Measurements from ENCODE around the gene RSAD1. TPM values are rescaled to one million over a fixed set of nuclear protein-coding genes. Genes with fewer than 3 reads are reported as not detected.

RSAD1 gene
- total RNA-seq, 4 donors from 2014 or later = 21.5 to 40.5 (median 26.5) TPM

- intact Hi-C loops (cut with DNase I; ENCODE audit: low total_unique reads) = no loop called here
- no peak for DNase-seq (ENCODE audit: low spot score in 2 of 2)
- WGBS, 2 donors = 87 to 96% methylated on average over 6 of the region's 6 CpGs
- TF ChIP-seq, protein P1, sequence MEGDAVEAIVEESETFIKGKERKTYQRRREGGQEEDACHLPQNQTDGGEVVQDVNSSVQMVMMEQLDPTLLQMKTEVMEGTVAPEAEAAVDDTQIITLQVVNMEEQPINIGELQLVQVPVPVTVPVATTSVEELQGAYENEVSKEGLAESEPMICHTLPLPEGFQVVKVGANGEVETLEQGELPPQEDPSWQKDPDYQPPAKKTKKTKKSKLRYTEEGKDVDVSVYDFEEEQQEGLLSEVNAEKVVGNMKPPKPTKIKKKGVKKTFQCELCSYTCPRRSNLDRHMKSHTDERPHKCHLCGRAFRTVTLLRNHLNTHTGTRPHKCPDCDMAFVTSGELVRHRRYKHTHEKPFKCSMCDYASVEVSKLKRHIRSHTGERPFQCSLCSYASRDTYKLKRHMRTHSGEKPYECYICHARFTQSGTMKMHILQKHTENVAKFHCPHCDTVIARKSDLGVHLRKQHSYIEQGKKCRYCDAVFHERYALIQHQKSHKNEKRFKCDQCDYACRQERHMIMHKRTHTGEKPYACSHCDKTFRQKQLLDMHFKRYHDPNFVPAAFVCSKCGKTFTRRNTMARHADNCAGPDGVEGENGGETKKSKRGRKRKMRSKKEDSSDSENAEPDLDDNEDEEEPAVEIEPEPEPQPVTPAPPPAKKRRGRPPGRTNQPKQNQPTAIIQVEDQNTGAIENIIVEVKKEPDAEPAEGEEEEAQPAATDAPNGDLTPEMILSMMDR (IDR thresholded peaks at IDR 0.05) = no peak
- no peak for TF ChIP-seq POLR2A (IDR thresholded peaks at IDR 0.05)
- no peak overlapping the region for H3K4me3 ChIP-seq (ENCODE audit: low read depth, poor library complexity, severe bottlenecking)
These were observed 13.5 kb upstream of the RSAD1 start for GRCh38 chr17:50465171-50465570.

DNA sequence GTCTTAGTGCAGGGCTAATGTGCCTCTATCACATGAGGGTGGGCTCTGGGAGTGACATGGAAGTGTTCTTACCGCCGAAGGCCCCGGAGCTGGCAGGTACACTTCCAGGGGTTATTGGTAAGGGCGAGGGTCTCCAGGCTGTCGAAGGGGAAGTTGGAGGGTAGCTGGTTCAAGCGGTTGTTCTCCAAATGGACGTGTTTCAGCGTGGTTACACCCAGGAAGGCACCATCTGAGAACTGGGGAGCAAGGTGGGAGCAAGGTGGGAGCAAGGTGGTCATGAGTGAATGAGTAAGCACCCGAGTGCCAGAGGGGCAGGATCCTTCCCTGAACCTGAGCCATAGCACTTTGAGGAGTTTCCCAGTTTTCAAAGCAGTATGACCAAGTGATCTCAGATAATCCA lies 13.0 kb upstream of the RSAD1 start:
- intact Hi-C loops (cut with DNase I; ENCODE audit: low total_unique reads) = no loop called here
- TF ChIP-seq POLR2A (IDR thresholded peaks at IDR 0.05) = no peak
- TF ChIP-seq, protein P1 (IDR thresholded peaks at IDR 0.05) = no peak
- no peak for DNase-seq (ENCODE audit: low spot score in 2 of 2)
- WGBS, 2 donors = 91 to 97% methylated on average over 9 of the region's 9 CpGs
- H3K4me3 ChIP-seq (ENCODE audit: low read depth, poor library complexity, severe bottlenecking) = no peak overlapping the region

GRCh38 chr17:50466371-50467113 lies 12.1 kb upstream of the RSAD1 start:
- WGBS, 2 donors = 67 to 69% methylated on average over 9 of the region's 9 CpGs
- no peak for TF ChIP-seq POLR2A (IDR thresholded peaks at IDR 0.05)
- TF ChIP-seq, protein P1 (IDR thresholded peaks at IDR 0.05) = no peak
- no peak for DNase-seq (ENCODE audit: low spot score in 2 of 2)
- H3K4me3 ChIP-seq (ENCODE audit: low read depth, poor library complexity, severe bottlenecking) = no peak overlapping the region
- intact Hi-C loops (cut with DNase I; ENCODE audit: low total_unique reads) = no loop called here

DNA sequence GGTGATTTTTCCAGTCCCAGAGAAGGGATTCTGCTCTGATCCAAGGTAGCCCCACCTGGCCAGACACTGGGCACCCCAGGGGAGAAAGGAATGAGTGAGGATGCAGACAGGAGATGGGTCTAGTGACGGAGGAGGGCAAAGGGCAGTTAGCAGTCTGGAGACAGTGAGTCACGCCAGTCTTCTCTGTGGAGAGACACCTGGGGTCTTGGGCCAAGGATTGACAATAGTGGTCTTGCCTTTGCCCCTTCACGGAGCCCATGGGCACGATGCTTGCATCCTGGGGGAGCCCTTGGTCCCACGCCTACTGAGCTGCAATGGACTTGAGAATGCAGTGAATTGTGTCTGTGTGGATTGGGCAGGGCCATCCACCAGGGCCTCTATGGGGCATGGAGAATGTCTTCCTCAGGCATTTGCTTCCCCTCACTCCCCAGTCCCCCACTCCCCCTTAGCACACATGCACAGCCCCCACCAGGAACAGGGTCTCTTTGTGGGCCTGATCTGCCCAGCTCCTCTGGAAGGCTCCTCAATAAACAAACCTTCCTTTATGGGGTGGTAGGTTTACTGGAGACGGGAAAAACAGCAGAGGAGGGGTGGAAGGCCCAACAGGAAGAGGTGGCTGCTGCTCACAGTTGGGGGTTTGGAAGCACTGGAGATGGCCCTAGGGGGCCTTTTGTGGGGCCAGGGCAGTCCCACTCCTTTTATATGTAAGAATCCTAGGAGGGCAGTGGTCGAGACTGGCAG lies 11.4 kb upstream of the RSAD1 start:
- WGBS, 2 donors = 79 to 81% methylated on average over 7 of the region's 7 CpGs
- no peak for DNase-seq (ENCODE audit: low spot score in 2 of 2)
- no peak for TF ChIP-seq POLR2A (IDR thresholded peaks at IDR 0.05)
- TF ChIP-seq, protein P1 (IDR thresholded peaks at IDR 0.05) = no peak
- intact Hi-C loops (cut with DNase I; ENCODE audit: low total_unique reads) = no loop called here
- no peak overlapping the region for H3K4me3 ChIP-seq (ENCODE audit: low read depth, poor library complexity, severe bottlenecking)

DNA sequence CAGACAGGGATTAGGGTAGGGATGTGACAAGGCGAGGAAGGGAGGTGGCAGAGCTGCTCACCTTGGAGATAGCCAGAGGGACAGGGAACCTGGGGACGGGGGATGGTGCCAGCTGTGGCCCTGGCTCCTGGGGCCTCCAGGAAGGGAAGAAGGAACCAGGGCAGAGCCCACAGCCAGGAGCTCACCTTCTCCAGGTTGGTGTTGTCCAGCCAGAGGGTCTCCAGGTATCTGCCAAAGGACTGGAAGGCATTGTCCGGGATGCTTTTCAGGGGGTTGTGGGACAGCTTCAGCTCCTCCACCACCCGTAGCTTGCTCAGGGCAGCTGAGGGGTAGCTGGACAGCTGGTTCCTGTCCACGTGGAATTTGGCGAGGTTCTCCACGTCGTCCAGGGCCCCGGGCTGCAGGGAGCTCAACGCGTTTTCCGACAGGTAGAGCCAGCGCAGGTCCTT lies 10.8 kb upstream of the RSAD1 start:
- no peak for TF ChIP-seq POLR2A (IDR thresholded peaks at IDR 0.05)
- TF ChIP-seq, protein P1 (IDR thresholded peaks at IDR 0.05) = no peak
- H3K4me3 ChIP-seq (ENCODE audit: low read depth, poor library complexity, severe bottlenecking) = no peak overlapping the region
- 72 to 84% methylated on average over 13 of the region's 13 CpGs for WGBS, 2 donors
- DNase-seq (ENCODE audit: low spot score in 2 of 2) = no peak
- intact Hi-C loops (cut with DNase I; ENCODE audit: low total_unique reads) = no loop called here
